NCI-H524 treated with DMSO at 0.1 percent for 48 hours (cell line): Measurements from ENCODE around the gene CXADR.

Experiments used
- DNase-seq: peaks from one replicate; lab custom pipeline; 2025; lab: John Stamatoyannopoulos, UW

CXADR gene

GRCh38 chr21:17542371-17543011 is 29.6 kb downstream of the CXADR start:
- DNase-seq, result peak; percentile 32

- no peak for DNase-seq
Measured at GRCh38 chr21:17545007-17545406, 32.2 kb downstream of the CXADR start.

- DNase-seq, result no peak
Measured at GRCh38 chr21:17548262-17548661, 35.4 kb downstream of the CXADR start.

GRCh38 chr21:17550671-17551308 is 37.9 kb downstream of the CXADR start:
- no peak for DNase-seq

- no peak for DNase-seq
Measured at GRCh38 chr21:17552410-17552809, 39.6 kb downstream of the CXADR start.

- no peak for DNase-seq
Measured at GRCh38 chr21:17554120-17554519, 41.3 kb downstream of the CXADR start.

- DNase-seq, result no peak
Measured at GRCh38 chr21:17554679-17555465, 42.0 kb downstream of the CXADR start.

GRCh38 chr21:17560377-17561025 is 47.7 kb downstream of the CXADR start:
- DNase-seq, result no peak

GRCh38 chr21:17570786-17571185 is 57.9 kb downstream of the CXADR start:
- no peak for DNase-seq

GRCh38 chr21:17572431-17572830 is 59.6 kb downstream of the CXADR start:
- no peak for DNase-seq

GRCh38 chr21:17575076-17575475 is 62.2 kb downstream of the CXADR start:
- no peak for DNase-seq

- DNase-seq, result no peak
Measured at GRCh38 chr21:17576080-17576835, 63.4 kb downstream of the CXADR start.

GRCh38 chr21:17577701-17578100 is 64.9 kb downstream of the CXADR start:
- no peak for DNase-seq

- DNase-seq, result no peak
Measured at GRCh38 chr21:17578162-17578561, 65.3 kb downstream of the CXADR start.

GRCh38 chr21:17578876-17579275 is 66.0 kb downstream of the CXADR start:
- no peak for DNase-seq

- no peak for DNase-seq
Measured at GRCh38 chr21:17580319-17580718, 67.5 kb downstream of the CXADR start.

- DNase-seq, result no peak
Measured at GRCh38 chr21:17583898-17584297, 71.1 kb downstream of the CXADR start.

- DNase-seq, result peak; percentile 4
Measured at GRCh38 chr21:17585875-17586450, 73.1 kb downstream of the CXADR start.

GRCh38 chr21:17590430-17590829 is 77.6 kb downstream of the CXADR start:
- DNase-seq, result no peak

- DNase-seq, result no peak
Measured at GRCh38 chr21:17597680-17598079, 84.8 kb downstream of the CXADR start.

- no peak for DNase-seq
Measured at GRCh38 chr21:17598437-17598836, 85.6 kb downstream of the CXADR start.

GRCh38 chr21:17602874-17603273 is 90.0 kb downstream of the CXADR start:
- no peak for DNase-seq
